AG09309 (cell line): Measurements from ENCODE around the gene OS9.

ENCODE experiments used
- DNase-seq: peaks from one replicate; pipeline ENCODE4 v3.0.0-alpha.2; 2010; ENCODE audit warnings: low read depth
- H3K4me3 ChIP-seq: 2 replicates; pipeline ENCODE4 v1.5.1; 2011; ENCODE audit warnings: mild to moderate bottlenecking, low read depth, low read length, moderate library complexity; ENCODE audit not compliant: control insufficient read depth
- CTCF ChIP-seq: IDR thresholded peaks from 2 replicates; pipeline ENCODE4 v1.5.1; 2011; ENCODE audit warnings: mild to moderate bottlenecking, low read depth, low read length, inconsistent platforms; ENCODE audit not compliant: insufficient read depth, control insufficient read depth; ENCODE audit errors: missing control alignments

OS9 gene

GRCh38 chr12:57724003-57724935 lies 30.3 kb downstream of the OS9 start:
- DNase-seq, result no peak
- no peak for TF ChIP-seq CTCF
- H3K4me3 ChIP-seq, result no peak overlapping the region

- no peak for TF ChIP-seq CTCF
- DNase-seq, result no peak
- no peak overlapping the region for H3K4me3 ChIP-seq
These were observed 31.2 kb downstream of the OS9 start for GRCh38 chr12:57724936-57725740.

GRCh38 chr12:57725851-57726150 lies 31.9 kb downstream of the OS9 start:
- TF ChIP-seq CTCF, result no peak
- no peak for DNase-seq
- peak overlapping the region; percentile 97 for H3K4me3 ChIP-seq

GRCh38 chr12:57726151-57726883 lies 32.4 kb downstream of the OS9 start:
- peak; percentile 94 for TF ChIP-seq CTCF
- H3K4me3 ChIP-seq, result peak overlapping the region; percentile 97
- DNase-seq, result peak; percentile 44

- H3K4me3 ChIP-seq, result peak overlapping the region; percentile 97
- peak; percentile 52 for TF ChIP-seq CTCF
- no peak for DNase-seq
These were observed 33.2 kb downstream of the OS9 start for GRCh38 chr12:57726884-57727757.
